Right lobe of liver (tissue), 4 donors: ENCODE data around the gene CDC14A.
"Not testable (repeated sequence)": the region's sequence is repeated elsewhere in the genome, so short reads cannot be mapped to it uniquely, and the experiment has no call there.

ENCODE experiments used
- CTCF ChIP-seq, 4 donors: fragments of 200-600 bp in 3 of 4; fragments of 450-650 bp in 1 of 4; IDR thresholded peaks; one replicate each; pipeline versions ENCODE4 v1.5.1 to v1.8.0; 2016 to 2022; ENCODE audit warnings: antibody characterized with exemption in 4 of 4, mild to moderate bottlenecking in 2 of 4
- POLR2A ChIP-seq: fragments of 450-650 bp; IDR thresholded peaks from one replicate; pipeline ENCODE4 v1.6.1; 2017; ENCODE audit warnings: antibody characterized with exemption, mild to moderate bottlenecking
- donor health status: DM: no; HTN: no; CAD: no.
- donor health status: DM: no; HTN: no; CAD: no.
- donor health status: DM: no; HTN: yes; CAD: no.

- TF ChIP-seq CTCF (IDR thresholded peaks at IDR 0.05); POLR2A: not testable (repeated sequence)
Measured at GRCh38 chr1:100376890-100377289, 24.6 kb downstream of the CDC14A start.
